ENCODE data around the gene SKAP1. TPM values are rescaled to one million over a fixed set of nuclear protein-coding genes. Genes with fewer than 3 reads are reported as not detected.

SKAP1 gene
- total and polyA plus RNA-seq, 2 experiments from 2014 or later: 0.27 TPM; not detected in 1

- TF ChIP-seq ZNF462 (CRISPR knock-in tag; IDR thresholded peaks at IDR 0.05) (no peak), CREB1 (CRISPR knock-in tag; IDR thresholded peaks at IDR 0.05; ENCODE audit: low read depth) (no peak), EZH2phosphoT487 (IDR thresholded peaks at IDR 0.05; ENCODE audit: unreplicated experiment) (no peak), POLR2AphosphoS5 (IDR thresholded peaks at IDR 0.05; ENCODE audit: low read depth) (no peak), JUNB (IDR thresholded peaks at IDR 0.05; ENCODE audit: unreplicated experiment) (no peak), NANOG (IDR thresholded peaks at IDR 0.05; ENCODE audit: borderline replicate concordance) (no peak), CTCF (conservative IDR thresholded peaks at IDR 0.05; ENCODE audit: low read depth in 2 of 2) (no peak), ZNF331 (CRISPR knock-in tag; IDR thresholded peaks at IDR 0.05; ENCODE audit: low read depth) (no peak)
These were observed 174.3 kb downstream of the SKAP1 start (continued) for GRCh38 chr17:48255759-48256158.

GRCh38 chr17:48254896-48255295 is 175.1 kb downstream of the SKAP1 start:
- no peak overlapping the region for H3K4me3 Mint-ChIP-seq
- ATAC-seq: peak; percentile 81
- peaks cover 14% of the 10 kb centered on the region for H3K4me1 ChIP-seq (ENCODE audit: insufficient read depth)
- no peak for TF ChIP-seq ZNF114 (CRISPR knock-in tag; IDR thresholded peaks at IDR 0.05)
- TF ChIP-seq NANOG (IDR thresholded peaks at IDR 0.05; ENCODE audit: borderline replicate concordance): no peak
- TF ChIP-seq CREB1 (CRISPR knock-in tag; IDR thresholded peaks at IDR 0.05; ENCODE audit: low read depth): peak; percentile 64
- TF ChIP-seq EZH2phosphoT487 (IDR thresholded peaks at IDR 0.05; ENCODE audit: unreplicated experiment): no peak

More at GRCh38 chr17:48254896-48255295, 175.1 kb downstream of the SKAP1 start:
- Histone ChIP-seq H3K27me3 (ENCODE audit: insufficient read depth) (no peaks in the 10 kb centered on the region), H3K4me2 (no peak overlapping the region), H3F3A (replicated peaks; ENCODE audit: low read depth) (no peaks in the 10 kb centered on the region), H3K79me2 (replicated peaks; ENCODE audit: insufficient read depth) (no peaks in the 10 kb centered on the region), H3K36me3 (ENCODE audit: insufficient read depth) (no peaks in the 10 kb centered on the region), H3K9me2 (ENCODE audit: insufficient read depth) (no peaks in the 10 kb centered on the region), H3K27ac (ENCODE audit: low read depth) (no peak overlapping the region), H3K4me3 (no peak overlapping the region), H2AFZ (no peak overlapping the region), H4K20me1 (replicated peaks; ENCODE audit: insufficient read depth) (no peaks in the 10 kb centered on the region)
- no peak overlapping the region for H3K27ac Mint-ChIP-seq
- peaks cover 17% of the 10 kb centered on the region for H3K4me1 Mint-ChIP-seq
- H3K27me3 Mint-ChIP-seq (ENCODE audit: insufficient read depth, low read depth, poor library complexity): peaks cover 4% of the 10 kb centered on the region
- no peaks in the 10 kb centered on the region for H3K36me3 Mint-ChIP-seq (ENCODE audit: low read depth)
- DNase-seq (ENCODE audit: low spot score): peak; percentile 63
- H3K9me3 Mint-ChIP-seq: no peaks in the 10 kb centered on the region

Data from GM23338 (cell line).